GM20000 (cell line): Measurements from ENCODE around the gene KCNIP2.

Experiments used
- DNase-seq: peaks from one replicate; pipeline ENCODE4 v3.0.0; 2012; ENCODE audit warnings: low spot score
- CTCF ChIP-seq: IDR thresholded peaks from 2 replicates; pipeline ENCODE4 v1.5.1; 2012; ENCODE audit warnings: mild to moderate bottlenecking, control low read depth; ENCODE audit errors: extremely low read depth, missing control alignments

KCNIP2 gene

GRCh38 chr10:101859530-101859929 lies 15.9 kb upstream of the KCNIP2 start:
- no peak for TF ChIP-seq CTCF
- DNase-seq = no peak

- peak; percentile 61 for DNase-seq
- no peak for TF ChIP-seq CTCF
Observed at GRCh38 chr10:101858723-101859500, 15.3 kb upstream of the KCNIP2 start.

- no peak for TF ChIP-seq CTCF
- DNase-seq = no peak
Observed at GRCh38 chr10:101857802-101858476, 14.3 kb upstream of the KCNIP2 start.

- DNase-seq = no peak
- TF ChIP-seq CTCF = no peak
Observed at GRCh38 chr10:101856626-101857025, 13.0 kb upstream of the KCNIP2 start.

GRCh38 chr10:101851411-101852116 lies 8.0 kb upstream of the KCNIP2 start:
- TF ChIP-seq CTCF = no peak
- no peak for DNase-seq

GRCh38 chr10:101850749-101851148 lies 7.1 kb upstream of the KCNIP2 start:
- TF ChIP-seq CTCF = no peak
- no peak for DNase-seq

- no peak for TF ChIP-seq CTCF
- DNase-seq = peak; percentile 3
Observed at GRCh38 chr10:101848894-101849351, 5.3 kb upstream of the KCNIP2 start.
